Measurements from ENCODE around the gene NLGN4X.

GRCh38 chrX:6266041-6266440 is 37.4 kb upstream of the NLGN4X start:
- TF ChIP-seq, protein P1, sequence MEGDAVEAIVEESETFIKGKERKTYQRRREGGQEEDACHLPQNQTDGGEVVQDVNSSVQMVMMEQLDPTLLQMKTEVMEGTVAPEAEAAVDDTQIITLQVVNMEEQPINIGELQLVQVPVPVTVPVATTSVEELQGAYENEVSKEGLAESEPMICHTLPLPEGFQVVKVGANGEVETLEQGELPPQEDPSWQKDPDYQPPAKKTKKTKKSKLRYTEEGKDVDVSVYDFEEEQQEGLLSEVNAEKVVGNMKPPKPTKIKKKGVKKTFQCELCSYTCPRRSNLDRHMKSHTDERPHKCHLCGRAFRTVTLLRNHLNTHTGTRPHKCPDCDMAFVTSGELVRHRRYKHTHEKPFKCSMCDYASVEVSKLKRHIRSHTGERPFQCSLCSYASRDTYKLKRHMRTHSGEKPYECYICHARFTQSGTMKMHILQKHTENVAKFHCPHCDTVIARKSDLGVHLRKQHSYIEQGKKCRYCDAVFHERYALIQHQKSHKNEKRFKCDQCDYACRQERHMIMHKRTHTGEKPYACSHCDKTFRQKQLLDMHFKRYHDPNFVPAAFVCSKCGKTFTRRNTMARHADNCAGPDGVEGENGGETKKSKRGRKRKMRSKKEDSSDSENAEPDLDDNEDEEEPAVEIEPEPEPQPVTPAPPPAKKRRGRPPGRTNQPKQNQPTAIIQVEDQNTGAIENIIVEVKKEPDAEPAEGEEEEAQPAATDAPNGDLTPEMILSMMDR (IDR thresholded peaks at IDR 0.05), result no peak
- TF ChIP-seq POLR2A (IDR thresholded peaks at IDR 0.05) (no peak), EP300 (IDR thresholded peaks at IDR 0.05) (no peak)
